ENCODE measurements around the gene KIRREL3.

- TF ChIP-seq YY1 (IDR thresholded peaks at IDR 0.05; ENCODE audit: low read depth, low read length) (no peak), JUN (IDR thresholded peaks at IDR 0.05; ENCODE audit: low read depth, low read length) (no peak), EZH2 (IDR thresholded peaks at IDR 0.05; ENCODE audit: low read depth, low read length, severe bottlenecking) (no peak), CREB1 (IDR thresholded peaks at IDR 0.05) (no peak)
Measured at GRCh38 chr11:126918556-126918955, 82.0 kb downstream of the KIRREL3 start.

Measured in H1 (cell line).